Aorta (tissue), 5 donors: ENCODE data around the gene TMEM43. TPM values are rescaled to one million over a fixed set of nuclear protein-coding genes. Genes with fewer than 3 reads are reported as not detected.

ENCODE experiments used
- ATAC-seq: fragments of 200-7000 bp; cut with Tn5 transposase; one replicate; pipeline ENCODE4 v1.9.1; 2022; ENCODE audit warnings: moderate library complexity; ENCODE audit not compliant: low FRiP score
- DNase-seq, 2 donors: peaks; one replicate each; pipeline ENCODE4 v3.0.0-alpha.2; 2020
- H3K27ac ChIP-seq, 2 donors: one replicate each; pipeline ENCODE4 v1.5.1; 2013; ENCODE audit warnings: low read length in 2 of 2, mild to moderate bottlenecking in 2 of 2, moderate library complexity in 2 of 2, control low read depth in 1 of 2, inconsistent platforms in 1 of 2, low read depth in 1 of 2
- H3K27me3 ChIP-seq, 2 donors: one replicate each; pipeline ENCODE4 v1.6.1; 2013; ENCODE audit warnings: control low read depth in 1 of 2, low read length in 1 of 2, mild to moderate bottlenecking in 1 of 2, moderate library complexity in 1 of 2; ENCODE audit not compliant: insufficient read depth in 2 of 2, control insufficient read depth in 1 of 2
- H3K36me3 ChIP-seq, 2 donors: one replicate each; pipeline ENCODE4 v1.6.1; 2013; ENCODE audit warnings: control low read depth in 1 of 2, low read length in 1 of 2, mild to moderate bottlenecking in 1 of 2; ENCODE audit not compliant: insufficient read depth in 2 of 2, control insufficient read depth in 1 of 2
- H3K4me1 ChIP-seq, 2 donors: one replicate each; pipeline ENCODE4 v1.6.1; 2013; ENCODE audit warnings: low read length in 2 of 2, control low read depth in 1 of 2, mild to moderate bottlenecking in 1 of 2, moderate library complexity in 1 of 2; ENCODE audit not compliant: insufficient read depth in 2 of 2, control insufficient read depth in 1 of 2
- H3K4me3 ChIP-seq, 2 donors: one replicate each; pipeline ENCODE4 v1.5.1; 2013; ENCODE audit warnings: low read length in 2 of 2, control low read depth in 1 of 2, mild to moderate bottlenecking in 1 of 2
- H3K9me3 ChIP-seq: one replicate; pipeline ENCODE4 v1.6.1; 2013; ENCODE audit warnings: mild to moderate bottlenecking, low read length; ENCODE audit not compliant: control insufficient read depth
- WGBS, 2 donors: extraction: QIAGEN DNeasy Blood & Tissue Kit; methylation state at CpG; one replicate each; pipeline ENCODE4 v1.1.7; 2013; 5-methylcytosine and 5-hydroxymethylcytosine counted together
- intact Hi-C, 2 donors: fragments of 100-400 bp; cut with DNase I; formaldehyde crosslinking; loops; one replicate each; pipeline versions ENCODE4 v1.14.2 to v1.15.0; 2022
- polyA plus RNA-seq, 2 donors: library from polyadenylated mRNA; stranded (reverse); fragments of 200-250 nt; gene quantifications; one replicate each; pipeline ENCODE4 v1.2.3, GENCODE V29; 2013
- total RNA-seq, 2 donors: library from RNA; stranded (reverse); fragmentation: NEBNext Ultra II Directional; extraction: Animal tissue kit (Norgen Biotek cat#: 25700); gene quantifications; one replicate each; pipeline ENCODE4 v1.2.1, GENCODE V29; 2021
- donor health status: healthy with polysubstance abuse.
- donor health status: Bipolar disorder and iron deficiency.
- donor health status: DM: no; HTN: no; CAD: no.
- donor health status: DM: no; HTN: no; CAD: no.
- donor health status: DM: yes; HTN: yes; CAD: no.

TMEM43 gene
- total and polyA plus RNA-seq, 4 donors: 52.0 to 132 (median 106) TPM

- no peak overlapping the region for H3K4me3 ChIP-seq
- peaks cover 0 to 6% of the 10 kb centered on the region in 2 donors for H3K36me3 ChIP-seq
- intact Hi-C loops: loop anchor here (1.0 to 10.0 kb wide), 3 partner anchors 19 to 260 kb away; partner anchors contain the start of genes LSM3 (in 1 of the 2), SLC6A6 (in 1 of the 2), TMEM43 (in 1 of the 2) and XPC (in 1 of the 2)
- H3K27ac ChIP-seq: peak overlapping the region; percentile 89 to 99
- ATAC-seq (peak; percentile 91), DNase-seq (peak; percentile 79 to 81)
- 0 to 1% methylated on average over 7 of the region's 7 CpGs for WGBS, 2 donors
- H3K27me3 ChIP-seq: no peaks in the 10 kb centered on the region
- peaks cover 3 to 4% of the 10 kb centered on the region in 2 donors for H3K4me1 ChIP-seq
- no peaks in the 10 kb centered on the region for H3K9me3 ChIP-seq
Measured at GRCh38 chr3:14144423-14145075, 19.7 kb downstream of the TMEM43 start.

GRCh38 chr3:14145236-14145635, 20.4 kb downstream of the TMEM43 start:
- peaks cover 0 to 6% of the 10 kb centered on the region in 2 donors for H3K36me3 ChIP-seq
- WGBS, 2 donors: 66% methylated on average over 9 of the region's 9 CpGs
- no peak for DNase-seq
- no peak for ATAC-seq
- H3K27me3 ChIP-seq: no peaks in the 10 kb centered on the region
- H3K4me1 ChIP-seq: peaks cover 3 to 4% of the 10 kb centered on the region in 2 donors
- H3K9me3 ChIP-seq: no peaks in the 10 kb centered on the region
- no peak overlapping the region for H3K4me3 ChIP-seq
- intact Hi-C loops: loop anchor here in 1 of 2 donors (10.0 kb wide), 1 partner anchor 260 kb away; the partner anchor contains the start of gene SLC6A6
- H3K27ac ChIP-seq: peak overlapping the region; percentile 58 to 92

GRCh38 chr3:14145670-14146380, 21.0 kb downstream of the TMEM43 start:
- WGBS, 2 donors: 67 to 69% methylated on average over 10 of the region's 10 CpGs
- peaks cover 3 to 4% of the 10 kb centered on the region in 2 donors for H3K4me1 ChIP-seq
- H3K9me3 ChIP-seq: no peaks in the 10 kb centered on the region
- H3K4me3 ChIP-seq: no peak overlapping the region
- intact Hi-C loops: loop anchor here in 1 of 2 donors (2.0 to 10.0 kb wide), 2 partner anchors 33 to 259 kb away; partner anchors contain the start of genes LSM3, SLC6A6 and XPC
- DNase-seq (no peak), ATAC-seq (no peak)
- peaks cover 0 to 6% of the 10 kb centered on the region in 2 donors for H3K36me3 ChIP-seq
- H3K27me3 ChIP-seq: no peaks in the 10 kb centered on the region
- peak overlapping the region; percentile 58 to 92 for H3K27ac ChIP-seq

GRCh38 chr3:14146381-14147065, 21.7 kb downstream of the TMEM43 start:
- H3K27ac ChIP-seq: peak overlapping the region in 1 of 2 donors; percentile 92
- no peak for DNase-seq
- H3K36me3 ChIP-seq: peaks cover 0 to 5% of the 10 kb centered on the region in 2 donors

GRCh38 chr3:14147066-14147435, 22.2 kb downstream of the TMEM43 start:
- Histone ChIP-seq H3K36me3 (peaks cover 0 to 4% of the 10 kb centered on the region in 2 donors), H3K4me1 (peaks cover 3 to 4% of the 10 kb centered on the region in 2 donors), H3K9me3 (no peaks in the 10 kb centered on the region), H3K27me3 (no peaks in the 10 kb centered on the region), H3K4me3 (no peak overlapping the region), H3K27ac (peak overlapping the region in 1 of 2 donors; percentile 92)
- 91 to 96% methylated on average over 5 of the region's 5 CpGs for WGBS, 2 donors
- ATAC-seq (no peak), DNase-seq (no peak)
- intact Hi-C loops: loop anchor here in 1 of 2 donors (2.0 to 10.0 kb wide), 2 partner anchors 32 to 258 kb away; partner anchors contain the start of genes LSM3, SLC6A6 and XPC

More at GRCh38 chr3:14146381-14147065, 21.7 kb downstream of the TMEM43 start:
- Histone ChIP-seq H3K4me3 (no peak overlapping the region), H3K27me3 (no peaks in the 10 kb centered on the region), H3K9me3 (no peaks in the 10 kb centered on the region), H3K4me1 (peaks cover 3 to 4% of the 10 kb centered on the region in 2 donors)
- intact Hi-C loops: loop anchor here in 1 of 2 donors (2.0 to 10.0 kb wide), 2 partner anchors 32 to 258 kb away; partner anchors contain the start of genes LSM3, SLC6A6 and XPC
- WGBS, 2 donors: 37 to 38% methylated on average over 10 of the region's 10 CpGs
- no peak for ATAC-seq

GRCh38 chr3:14147617-14148016, 22.8 kb downstream of the TMEM43 start:
- Histone ChIP-seq H3K4me1 (peaks cover 2 to 4% of the 10 kb centered on the region in 2 donors), H3K9me3 (no peaks in the 10 kb centered on the region), H3K4me3 (no peak overlapping the region), H3K36me3 (peaks cover 0 to 4% of the 10 kb centered on the region in 2 donors), H3K27ac (peak overlapping the region; percentile 28 to 66), H3K27me3 (no peaks in the 10 kb centered on the region)
- 86% methylated on average over 12 of the region's 12 CpGs for WGBS, 2 donors
- intact Hi-C loops: loop anchor here in 1 of 2 donors (2.0 to 10.0 kb wide), 2 partner anchors 31 to 257 kb away; partner anchors contain the start of genes LSM3, SLC6A6 and XPC
- ATAC-seq (no peak), DNase-seq (no peak)

GRCh38 chr3:14148041-14148985, 23.5 kb downstream of the TMEM43 start:
- intact Hi-C loops: loop anchor here in 1 of 2 donors (10.0 kb wide), 1 partner anchor 256 kb away; the partner anchor contains the start of gene SLC6A6
- peaks cover 0 to 4% of the 10 kb centered on the region in 2 donors for H3K4me1 ChIP-seq
- H3K36me3 ChIP-seq: peaks cover 0 to 4% of the 10 kb centered on the region in 2 donors
- no peaks in the 10 kb centered on the region for H3K27me3 ChIP-seq
- DNase-seq (peak in 1 of 2 donors; percentile 44), ATAC-seq (no peak)
- H3K27ac ChIP-seq: peak overlapping the region; percentile 28 to 66
- no peaks in the 10 kb centered on the region for H3K9me3 ChIP-seq
- H3K4me3 ChIP-seq: no peak overlapping the region
- 75% methylated on average over 28 of the region's 28 CpGs for WGBS, 2 donors
